Loucy (cell line): Measurements from ENCODE around the gene STON2.

Experiments
- H2AFZ ChIP-seq: fragments of 200-600 bp; sonication (generic); 2 replicates; pipeline ENCODE4 v1.6.0; 2016; ENCODE audit warnings: antibody characterized with exemption, mild to moderate bottlenecking, low read length, moderate library complexity
- H3F3A ChIP-seq: fragments of 200-600 bp; 2 replicates; pipeline ENCODE4 v1.6.0; 2016; ENCODE audit warnings: antibody characterized with exemption, low read depth, mild to moderate bottlenecking
- H3K27me3 ChIP-seq: fragments of 200-600 bp; sonication (generic); 2 replicates; pipeline ENCODE4 v1.6.1; 2014; ENCODE audit warnings: low read length, mild to moderate bottlenecking; ENCODE audit not compliant: insufficient read depth, poor library complexity, severe bottlenecking
- H3K36me3 ChIP-seq: fragments of 200-600 bp; sonication (generic); 2 replicates; pipeline ENCODE4 v1.6.1; 2016; ENCODE audit warnings: low read length; ENCODE audit not compliant: insufficient read depth
- H3K4me1 ChIP-seq: fragments of 200-600 bp; sonication (generic); 2 replicates; pipeline ENCODE4 v1.5.1; 2014; ENCODE audit warnings: low read length, mild to moderate bottlenecking; ENCODE audit not compliant: insufficient read depth, poor library complexity, severe bottlenecking
- H3K4me2 ChIP-seq: fragments of 200-600 bp; sonication (generic); 2 replicates; pipeline ENCODE4 v1.6.0; 2014; ENCODE audit warnings: antibody characterized with exemption, low read length, low read depth, mild to moderate bottlenecking; ENCODE audit not compliant: poor library complexity, severe bottlenecking
- H3K4me3 ChIP-seq: fragments of 200-600 bp; sonication (generic); 2 replicates; pipeline ENCODE4 v1.5.1; 2014; ENCODE audit warnings: low read length, mild to moderate bottlenecking, mixed read lengths; ENCODE audit not compliant: poor library complexity, severe bottlenecking
- H3K79me2 ChIP-seq: fragments of 200-600 bp; sonication (generic); 2 replicates; pipeline ENCODE4 v1.6.1; 2014; ENCODE audit warnings: low read length; ENCODE audit not compliant: insufficient read depth
- H3K9ac ChIP-seq: fragments of 200-600 bp; sonication (generic); 2 replicates; pipeline ENCODE4 v1.6.0; 2014; ENCODE audit warnings: mild to moderate bottlenecking, low read depth, low read length, moderate library complexity; ENCODE audit not compliant: poor library complexity, severe bottlenecking
- H3K9me2 ChIP-seq: fragments of 200-600 bp; sonication (generic); replicated peaks from 2 replicates; pipeline ENCODE4 v1.6.1; 2016; ENCODE audit warnings: low read depth, low read length, mixed read lengths
- H3K9me3 ChIP-seq: fragments of 200-600 bp; sonication (generic); 2 replicates; pipeline ENCODE4 v1.6.1; 2014; ENCODE audit warnings: mild to moderate bottlenecking, antibody characterized with exemption, low read length, low read depth; ENCODE audit not compliant: insufficient read depth
- H4K20me1 ChIP-seq: fragments of 200-600 bp; sonication (generic); 2 replicates; pipeline ENCODE4 v1.6.0; 2014; ENCODE audit warnings: antibody characterized with exemption, low read length, mild to moderate bottlenecking; ENCODE audit not compliant: insufficient read depth, poor library complexity, severe bottlenecking
- EZH2phosphoT487 ChIP-seq: fragments of 200-600 bp; IDR thresholded peaks from 2 replicates; pipeline ENCODE4 v1.6.1; 2018; ENCODE audit warnings: antibody characterized with exemption, mild to moderate bottlenecking, moderate library complexity, borderline replicate concordance
- TF ChIP-seq, protein P1 (sequence below): fragments of 200-600 bp; sonication (generic); conservative IDR thresholded peaks from 2 replicates; pipeline ENCODE4 v1.5.1; 2014; ENCODE audit warnings: mild to moderate bottlenecking, antibody characterized with exemption, low read length

The STON2 gene

GRCh38 chr14:81337073-81337472 is 63.1 kb downstream of the STON2 start:
- H3K9ac ChIP-seq: no peak overlapping the region
- TF ChIP-seq, protein P1, sequence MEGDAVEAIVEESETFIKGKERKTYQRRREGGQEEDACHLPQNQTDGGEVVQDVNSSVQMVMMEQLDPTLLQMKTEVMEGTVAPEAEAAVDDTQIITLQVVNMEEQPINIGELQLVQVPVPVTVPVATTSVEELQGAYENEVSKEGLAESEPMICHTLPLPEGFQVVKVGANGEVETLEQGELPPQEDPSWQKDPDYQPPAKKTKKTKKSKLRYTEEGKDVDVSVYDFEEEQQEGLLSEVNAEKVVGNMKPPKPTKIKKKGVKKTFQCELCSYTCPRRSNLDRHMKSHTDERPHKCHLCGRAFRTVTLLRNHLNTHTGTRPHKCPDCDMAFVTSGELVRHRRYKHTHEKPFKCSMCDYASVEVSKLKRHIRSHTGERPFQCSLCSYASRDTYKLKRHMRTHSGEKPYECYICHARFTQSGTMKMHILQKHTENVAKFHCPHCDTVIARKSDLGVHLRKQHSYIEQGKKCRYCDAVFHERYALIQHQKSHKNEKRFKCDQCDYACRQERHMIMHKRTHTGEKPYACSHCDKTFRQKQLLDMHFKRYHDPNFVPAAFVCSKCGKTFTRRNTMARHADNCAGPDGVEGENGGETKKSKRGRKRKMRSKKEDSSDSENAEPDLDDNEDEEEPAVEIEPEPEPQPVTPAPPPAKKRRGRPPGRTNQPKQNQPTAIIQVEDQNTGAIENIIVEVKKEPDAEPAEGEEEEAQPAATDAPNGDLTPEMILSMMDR: no peak
- no peak for TF ChIP-seq EZH2phosphoT487
- no peaks in the 10 kb centered on the region for H3K9me2 ChIP-seq
- no peaks in the 10 kb centered on the region for H3K36me3 ChIP-seq
- no peak overlapping the region for H3K4me2 ChIP-seq
- H3K27me3 ChIP-seq: no peaks in the 10 kb centered on the region
- H3K4me3 ChIP-seq: no peak overlapping the region
- H4K20me1 ChIP-seq: no peaks in the 10 kb centered on the region
- H3K9me3 ChIP-seq: no peaks in the 10 kb centered on the region
- no peaks in the 10 kb centered on the region for H3K79me2 ChIP-seq
- no peaks in the 10 kb centered on the region for H3F3A ChIP-seq
- no peaks in the 10 kb centered on the region for H3K4me1 ChIP-seq
- H2AFZ ChIP-seq: no peak overlapping the region

DNA sequence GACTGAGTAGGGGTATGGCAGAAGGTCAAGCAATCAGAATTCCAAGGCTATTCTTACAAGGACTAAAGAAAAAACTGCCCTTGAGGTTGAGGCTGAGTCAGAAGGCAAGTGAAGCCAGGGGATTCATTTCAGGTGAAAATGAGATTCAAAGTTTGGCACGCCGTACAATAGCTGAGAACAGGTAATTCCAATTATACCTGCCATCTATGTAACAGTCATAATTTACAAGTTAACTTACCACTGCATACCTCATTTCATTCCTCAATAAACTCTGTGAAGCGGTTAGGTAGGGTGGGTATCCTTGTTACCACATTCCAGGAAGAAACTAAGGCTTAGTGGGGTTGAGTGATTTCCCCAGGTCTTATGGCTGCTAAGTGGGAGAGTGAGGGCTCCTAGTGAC is 64.1 kb downstream of the STON2 start:
- no peak for TF ChIP-seq EZH2phosphoT487
- TF ChIP-seq, protein P1: no peak
- Histone ChIP-seq H3K4me2 (no peak overlapping the region), H3K9me2 (no peaks in the 10 kb centered on the region), H3K4me3 (no peak overlapping the region), H3K9ac (no peak overlapping the region), H4K20me1 (no peaks in the 10 kb centered on the region), H3K9me3 (no peaks in the 10 kb centered on the region), H3K79me2 (no peaks in the 10 kb centered on the region), H3K4me1 (no peaks in the 10 kb centered on the region), H3K27me3 (no peaks in the 10 kb centered on the region), H2AFZ (no peak overlapping the region), H3F3A (no peaks in the 10 kb centered on the region), H3K36me3 (no peaks in the 10 kb centered on the region)

GRCh38 chr14:81332725-81333124 is 67.4 kb downstream of the STON2 start:
- no peaks in the 10 kb centered on the region for H4K20me1 ChIP-seq
- H3K27me3 ChIP-seq: no peaks in the 10 kb centered on the region
- H3K9me2 ChIP-seq: no peaks in the 10 kb centered on the region
- no peak overlapping the region for H3K4me3 ChIP-seq
- no peak overlapping the region for H2AFZ ChIP-seq
- H3K4me1 ChIP-seq: no peaks in the 10 kb centered on the region
- H3K4me2 ChIP-seq: no peak overlapping the region
- no peaks in the 10 kb centered on the region for H3K9me3 ChIP-seq
- no peaks in the 10 kb centered on the region for H3K36me3 ChIP-seq
- H3F3A ChIP-seq: no peaks in the 10 kb centered on the region
- no peaks in the 10 kb centered on the region for H3K79me2 ChIP-seq
- no peak for TF ChIP-seq EZH2phosphoT487
- TF ChIP-seq, protein P1: no peak
- H3K9ac ChIP-seq: no peak overlapping the region
